ENCODE data around the gene HADHA. TPM values are rescaled to one million over a fixed set of nuclear protein-coding genes. Genes with fewer than 3 reads are reported as not detected.

Gene HADHA
- total RNA-seq, 1 experiment from 2014 or later, result 360 TPM

GRCh38 chr2:26203906-26204305, 40.5 kb downstream of the HADHA start:
- in situ Hi-C loops (cut with HindIII; ENCODE audit: low pct_unique_long_range_greater_than_20kb, low sequenced_read_pairs), result no loop called here
- no peak for DNase-seq (ENCODE audit: low read depth, low spot score)

GRCh38 chr2:26202981-26203490, 41.4 kb downstream of the HADHA start:
- in situ Hi-C loops (cut with HindIII; ENCODE audit: low pct_unique_long_range_greater_than_20kb, low sequenced_read_pairs), result no loop called here

GRCh38 chr2:26197516-26197915, 46.9 kb downstream of the HADHA start:
- in situ Hi-C loops (cut with HindIII; ENCODE audit: low pct_unique_long_range_greater_than_20kb, low sequenced_read_pairs), result no loop called here
- no peak for DNase-seq (ENCODE audit: low read depth, low spot score)

More at GRCh38 chr2:26202981-26203490, 41.4 kb downstream of the HADHA start:
- DNase-seq (ENCODE audit: low read depth, low spot score), result no peak

- in situ Hi-C loops (cut with HindIII; ENCODE audit: low pct_unique_long_range_greater_than_20kb, low sequenced_read_pairs), result no loop called here
- DNase-seq (ENCODE audit: low read depth, low spot score), result no peak
Observed at GRCh38 chr2:26196683-26197418, 47.6 kb downstream of the HADHA start.

GRCh38 chr2:26195040-26195984, 49.1 kb downstream of the HADHA start:
- in situ Hi-C loops (cut with HindIII; ENCODE audit: low pct_unique_long_range_greater_than_20kb, low sequenced_read_pairs), result no loop called here
- no peak for DNase-seq (ENCODE audit: low read depth, low spot score)

- in situ Hi-C loops (cut with HindIII; ENCODE audit: low pct_unique_long_range_greater_than_20kb, low sequenced_read_pairs), result no loop called here
- no peak for DNase-seq (ENCODE audit: low read depth, low spot score)
Observed at GRCh38 chr2:26193578-26194231, 50.7 kb downstream of the HADHA start.

- in situ Hi-C loops (cut with HindIII; ENCODE audit: low pct_unique_long_range_greater_than_20kb, low sequenced_read_pairs), result no loop called here
- DNase-seq (ENCODE audit: low read depth, low spot score), result no peak
Observed at GRCh38 chr2:26191316-26192159, 52.9 kb downstream of the HADHA start.

GRCh38 chr2:26190369-26190768, 54.1 kb downstream of the HADHA start:
- DNase-seq (ENCODE audit: low read depth, low spot score), result no peak

GRCh38 chr2:26189751-26190150, 54.7 kb downstream of the HADHA start:
- in situ Hi-C loops (cut with HindIII; ENCODE audit: low pct_unique_long_range_greater_than_20kb, low sequenced_read_pairs), result no loop called here
- no peak for DNase-seq (ENCODE audit: low read depth, low spot score)

More at GRCh38 chr2:26190369-26190768, 54.1 kb downstream of the HADHA start:
- in situ Hi-C loops (cut with HindIII; ENCODE audit: low pct_unique_long_range_greater_than_20kb, low sequenced_read_pairs), result no loop called here

GRCh38 chr2:26189123-26189522, 55.3 kb downstream of the HADHA start:
- DNase-seq (ENCODE audit: low read depth, low spot score), result no peak
- in situ Hi-C loops (cut with HindIII; ENCODE audit: low pct_unique_long_range_greater_than_20kb, low sequenced_read_pairs), result no loop called here

GRCh38 chr2:26187537-26188104, 56.8 kb downstream of the HADHA start:
- in situ Hi-C loops (cut with HindIII; ENCODE audit: low pct_unique_long_range_greater_than_20kb, low sequenced_read_pairs), result no loop called here
- DNase-seq (ENCODE audit: low read depth, low spot score), result no peak

- in situ Hi-C loops (cut with HindIII; ENCODE audit: low pct_unique_long_range_greater_than_20kb, low sequenced_read_pairs), result no loop called here
- no peak for DNase-seq (ENCODE audit: low read depth, low spot score)
Observed at GRCh38 chr2:26187114-26187513, 57.3 kb downstream of the HADHA start.

GRCh38 chr2:26185954-26186770, 58.3 kb downstream of the HADHA start:
- DNase-seq (ENCODE audit: low read depth, low spot score), result no peak
- in situ Hi-C loops (cut with HindIII; ENCODE audit: low pct_unique_long_range_greater_than_20kb, low sequenced_read_pairs), result no loop called here

- in situ Hi-C loops (cut with HindIII; ENCODE audit: low pct_unique_long_range_greater_than_20kb, low sequenced_read_pairs), result no loop called here
- DNase-seq (ENCODE audit: low read depth, low spot score), result no peak
Observed at GRCh38 chr2:26185304-26185928, 59.0 kb downstream of the HADHA start.

- no peak for DNase-seq (ENCODE audit: low read depth, low spot score)
- in situ Hi-C loops (cut with HindIII; ENCODE audit: low pct_unique_long_range_greater_than_20kb, low sequenced_read_pairs), result no loop called here
Observed at GRCh38 chr2:26184555-26185303, 59.7 kb downstream of the HADHA start.
